Kidney (tissue), 14 donors: Measurements from ENCODE around the gene FUT1. TPM values are rescaled to one million over a fixed set of nuclear protein-coding genes. Genes with fewer than 3 reads are reported as not detected.

Experiments used
- DNase-seq, 5 donors: peaks; one replicate each; pipeline ENCODE4 v3.0.0-alpha.2; 2013 to 2020
- FAIRE-seq: peaks from 2 replicates; lab custom pipeline; 2012; peaks lifted over from hg19 to GRCh38; lab: Jason Lieb, UNC
- H3K27ac ChIP-seq, 2 donors: one replicate each; pipeline ENCODE4 v1.7.0; 2013; ENCODE audit warnings: low read depth in 2 of 2, low read length in 2 of 2, inconsistent platforms in 1 of 2
- H3K27me3 ChIP-seq: one replicate; pipeline ENCODE4 v1.7.1; 2013; ENCODE audit warnings: low read length, inconsistent platforms; ENCODE audit not compliant: control insufficient read depth, insufficient read depth
- H3K36me3 ChIP-seq, 3 donors: one replicate each; pipeline versions ENCODE4 v1.7.0 to v1.7.1; 2013; ENCODE audit warnings: low read length in 3 of 3, control low read depth in 1 of 3, inconsistent platforms in 1 of 3; ENCODE audit not compliant: insufficient read depth in 3 of 3, control insufficient read depth in 2 of 3
- H3K4me1 ChIP-seq, 3 donors: one replicate each; pipeline versions ENCODE4 v1.7.0 to v1.7.1; 2013; ENCODE audit warnings: low read length in 3 of 3, inconsistent platforms in 1 of 3, low read depth in 1 of 3; ENCODE audit not compliant: control insufficient read depth in 2 of 3, insufficient read depth in 2 of 3
- H3K4me3 ChIP-seq, 3 donors: one replicate each; pipeline versions ENCODE4 v1.7.0 to v1.8.1; 2013; ENCODE audit warnings: low read length in 3 of 3, control low read depth in 1 of 3, inconsistent platforms in 1 of 3
- H3K9ac ChIP-seq, 3 donors: one replicate each; pipeline versions ENCODE4 v1.7.0 to v1.7.1; 2013; ENCODE audit warnings: low read length in 3 of 3, control low read depth in 1 of 3, inconsistent platforms in 1 of 3
- H3K9me3 ChIP-seq, 3 donors: one replicate each; pipeline versions ENCODE4 v1.7.0 to v1.7.1; 2013; ENCODE audit warnings: low read length in 3 of 3, control low read depth in 1 of 3, inconsistent platforms in 1 of 3; ENCODE audit not compliant: control insufficient read depth in 2 of 3, insufficient read depth in 1 of 3
- CTCF ChIP-seq: IDR thresholded peaks from 3 replicates; pipeline ENCODE4 v1.5.1; 2012; ENCODE audit warnings: mild to moderate bottlenecking, moderate library complexity, borderline replicate concordance; ENCODE audit not compliant: insufficient read depth; ENCODE audit errors: extremely low read depth
- intact Hi-C: fragments of 100-400 bp; cut with DNase I; formaldehyde crosslinking; loops from one replicate; pipeline ENCODE4 v1.11.1; 2022
- polyA plus RNA-seq: library from polyadenylated mRNA; stranded (reverse); fragments of 350-450 nt; fragmentation: Illumina TruSeq; extraction: RNeasy Lipid Tissue Mini Kit (QIAGEN cat#74804); gene quantifications from one replicate; pipeline ENCODE4 v1.2.3, GENCODE V29; 2014; ENCODE audit warnings: low read depth, low replicate concordance; ENCODE audit not compliant: insufficient read depth
- total RNA-seq: library from RNA; stranded (reverse); fragmentation: NEBNext Ultra II Directional; extraction: Animal tissue kit (Norgen Biotek cat#: 25700); gene quantifications from one replicate; pipeline ENCODE4 v1.2.1, GENCODE V29; 2021
- donor health status: control.
- donor health status: control.
- donor health status: control.
- donor health status: control.
- donor health status: control.
- donor health status: DM: yes; HTN: yes; CAD: no.
- donor health status: Normal renal cell carcinoma (clear cell type).

Gene FUT1
- total and polyA plus RNA-seq, 2 donors from 2014 or later = 2.3 to 4.3 TPM

DNA sequence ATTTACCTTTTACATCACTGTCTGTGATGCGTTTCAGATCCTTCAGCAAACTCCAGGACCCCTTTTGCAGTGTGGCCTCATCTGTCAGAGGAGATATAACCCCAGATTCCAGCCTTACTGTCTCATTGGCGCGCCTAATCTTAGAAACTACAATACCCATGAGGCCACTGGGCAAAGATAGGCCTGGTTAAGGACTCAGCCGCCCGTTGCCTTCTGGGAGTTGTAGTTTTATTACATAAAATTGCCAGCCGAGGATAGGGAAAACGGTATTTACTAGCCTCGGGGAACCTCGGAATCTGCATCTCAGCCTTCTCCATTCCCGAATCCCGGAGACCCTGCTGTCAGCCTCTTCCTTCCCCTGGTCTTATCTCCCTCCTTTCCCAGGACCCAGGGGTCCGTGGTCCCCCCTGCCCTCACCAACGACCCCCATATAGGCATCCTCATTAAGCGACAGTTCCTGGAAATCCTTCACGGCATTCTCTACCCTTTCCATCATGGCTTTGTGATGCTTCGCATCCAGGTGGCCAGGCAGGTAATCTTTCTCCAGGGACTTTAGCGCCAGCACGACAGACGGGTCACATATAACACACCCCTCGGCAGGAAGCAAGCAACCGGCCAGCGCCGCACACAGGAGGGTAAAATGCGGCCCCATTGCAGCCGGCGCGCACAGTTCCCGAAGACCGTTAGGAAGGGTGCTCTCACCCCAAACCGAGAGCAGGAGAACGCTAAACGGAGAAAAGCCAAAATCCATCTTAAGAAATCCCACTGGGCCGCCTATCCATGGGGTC, 7.0 kb downstream of the FUT1 start:
- intact Hi-C loops = no loop called here
- no peak overlapping the region for H3K27ac ChIP-seq
- TF ChIP-seq CTCF = no peak
- FAIRE-seq = no peak
- H3K4me1 ChIP-seq = peaks cover 0 to 5% (median 3%) of the 10 kb centered on the region in 3 donors
- peak in 3 of 5 donors; percentile 70 to 78 (median 74) for DNase-seq
- no peak overlapping the region for H3K9ac ChIP-seq
- no peaks in the 10 kb centered on the region for H3K36me3 ChIP-seq
- H3K27me3 ChIP-seq = peaks cover 4% of the 10 kb centered on the region
- no peak overlapping the region for H3K4me3 ChIP-seq
- H3K9me3 ChIP-seq = no peaks in the 10 kb centered on the region

DNA sequence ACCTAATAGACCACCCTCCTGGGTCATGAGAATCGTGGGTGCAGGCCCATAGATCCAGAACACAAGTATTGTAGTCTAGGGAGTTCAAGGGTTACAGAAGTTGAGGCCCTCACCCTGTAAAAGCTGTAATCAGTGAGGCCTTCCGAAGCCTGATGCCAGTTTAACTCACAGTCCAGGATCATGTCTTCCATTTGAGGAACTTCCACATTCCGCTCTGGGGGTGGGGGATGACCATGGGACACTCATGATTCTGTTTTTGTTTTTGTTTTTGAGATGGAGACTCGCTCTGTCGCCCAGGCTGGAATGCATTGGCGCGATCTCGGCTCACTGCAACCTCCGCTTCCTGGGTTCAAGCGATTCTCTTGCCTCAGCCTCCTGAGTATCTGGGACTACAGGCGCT, 10.3 kb downstream of the FUT1 start:
- intact Hi-C loops = no loop called here
- no peak for FAIRE-seq
- H3K27me3 ChIP-seq = peaks cover 4% of the 10 kb centered on the region

DNA sequence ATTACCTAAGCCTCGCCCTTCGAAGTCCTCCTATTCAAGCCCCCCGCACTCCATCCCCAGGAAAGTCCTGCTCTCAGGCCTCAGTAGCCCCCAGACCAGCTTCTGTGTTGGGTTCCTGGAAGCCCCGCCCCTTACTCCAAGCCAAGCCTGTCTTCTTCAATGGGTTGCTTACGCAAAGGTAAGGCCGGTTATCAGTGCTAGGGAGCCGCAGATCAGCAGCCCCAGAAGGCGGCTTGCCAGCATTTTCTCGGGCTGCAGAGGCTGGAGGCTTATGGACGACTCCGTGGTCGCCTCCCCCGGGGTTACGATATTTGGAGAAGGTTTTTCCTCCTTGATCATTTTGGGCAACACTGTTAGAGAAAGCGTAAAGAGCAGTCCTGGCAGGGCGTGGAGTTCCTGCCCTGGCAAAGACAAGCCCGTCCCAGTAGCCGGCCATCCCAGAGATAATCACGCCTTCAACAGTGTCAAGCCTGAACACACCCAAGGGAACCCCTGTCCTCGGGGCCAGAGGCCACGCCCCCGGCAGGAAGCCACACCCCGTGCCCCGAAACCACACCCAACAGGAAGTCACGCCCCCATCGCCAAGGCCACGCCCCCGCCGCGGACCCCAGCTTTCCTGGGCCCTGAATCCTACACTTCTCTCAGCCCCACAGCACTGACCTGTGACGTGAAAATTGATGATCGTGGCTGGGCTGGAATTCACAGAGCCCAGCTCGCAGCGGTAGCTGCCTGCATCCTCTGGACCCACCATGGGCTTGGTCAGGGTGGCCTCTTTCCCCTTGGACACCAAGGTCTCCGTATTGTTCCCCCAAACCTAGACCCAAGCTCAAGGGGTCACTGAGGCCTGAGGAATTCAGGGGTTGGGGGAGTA, 11.1 kb downstream of the FUT1 start:
- DNase-seq = peak in 3 of 5 donors; percentile 31 to 84 (median 82)
- Histone ChIP-seq H3K27ac (peak overlapping the region; percentile 78 to 79), H3K9ac (peak overlapping the region in 1 of 3 donors; percentile 58), H3K27me3 (peaks cover 4% of the 10 kb centered on the region), H3K9me3 (no peaks in the 10 kb centered on the region), H3K4me3 (peak overlapping the region in 2 of 3 donors; percentile 7 to 29), H3K4me1 (peaks cover 0 to 9% (median 0%) of the 10 kb centered on the region in 3 donors), H3K36me3 (no peaks in the 10 kb centered on the region)
- intact Hi-C loops = no loop called here
- no peak for FAIRE-seq
- TF ChIP-seq CTCF = no peak

More for the DNA sequence above, 10.3 kb downstream of the FUT1 start:
- Histone ChIP-seq H3K9me3 (no peaks in the 10 kb centered on the region), H3K36me3 (no peaks in the 10 kb centered on the region), H3K9ac (no peak overlapping the region), H3K4me3 (no peak overlapping the region), H3K27ac (no peak overlapping the region), H3K4me1 (peaks cover 0 to 9% (median 0%) of the 10 kb centered on the region in 3 donors)
- TF ChIP-seq CTCF = no peak
- no peak for DNase-seq
